Activated CD8-positive, alpha-beta memory T cell treated with anti-CD3 and anti-CD28 coated beads for 4 hours (primary cell): ENCODE results near the gene ENPP1.

Experiments
- DNase-seq, 2 donors: peaks; one replicate each; pipeline ENCODE4 v3.0.0-alpha.2; 2020; ENCODE audit warnings: low read depth in 2 of 2

Gene ENPP1

GRCh38 chr6:131807644-131808459, at the start of gene ENPP1:
Gene ENPP1, plus strand, starts transcription at chr6:131808020. Its CDS starts 16 bp downstream, at chr6:131808036.
- peak; percentile 7 to 8 for DNase-seq

- DNase-seq = no peak
Observed at GRCh38 chr6:131758920-131759319, 48.9 kb upstream of the ENPP1 start.

GRCh38 chr6:131761060-131761761, 46.6 kb upstream of the ENPP1 start:
- DNase-seq = no peak

DNA sequence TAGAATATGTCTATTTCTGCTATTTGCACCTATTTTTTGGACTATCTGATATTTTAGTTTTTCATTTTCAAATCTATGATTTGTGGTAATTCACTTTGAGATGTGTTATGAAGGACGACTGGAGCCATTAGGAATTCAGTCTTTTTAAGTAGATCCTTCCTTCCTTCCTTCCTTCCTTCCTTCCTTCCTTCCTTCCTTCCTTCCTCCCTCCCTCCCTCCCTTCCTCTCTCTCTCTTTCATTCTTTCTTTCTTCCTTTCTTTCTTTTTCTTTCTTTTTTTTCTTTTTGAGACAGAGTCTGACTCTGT, 46.1 kb upstream of the ENPP1 start:
- DNase-seq = no peak

DNA sequence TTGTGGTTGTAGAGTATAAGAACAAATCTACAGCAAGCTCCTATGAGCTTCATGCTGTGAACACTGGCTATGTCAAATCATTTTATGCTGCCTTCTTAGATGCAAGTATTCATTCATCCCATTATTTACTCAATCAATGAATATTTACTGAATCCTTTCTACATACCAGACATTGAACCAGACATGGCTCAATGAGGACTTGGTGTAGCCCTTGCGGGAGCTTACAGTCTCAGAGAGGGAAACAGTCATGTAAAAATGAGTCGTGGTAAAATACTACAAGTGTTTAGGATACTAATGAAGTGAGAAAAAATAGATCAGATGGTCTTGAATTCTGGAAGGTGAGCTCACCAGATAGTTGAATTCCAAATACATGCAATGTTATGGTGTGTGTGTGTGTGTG, 44.8 kb upstream of the ENPP1 start:
- no peak for DNase-seq

GRCh38 chr6:131763749-131764148, 44.1 kb upstream of the ENPP1 start:
- DNase-seq = no peak

DNA sequence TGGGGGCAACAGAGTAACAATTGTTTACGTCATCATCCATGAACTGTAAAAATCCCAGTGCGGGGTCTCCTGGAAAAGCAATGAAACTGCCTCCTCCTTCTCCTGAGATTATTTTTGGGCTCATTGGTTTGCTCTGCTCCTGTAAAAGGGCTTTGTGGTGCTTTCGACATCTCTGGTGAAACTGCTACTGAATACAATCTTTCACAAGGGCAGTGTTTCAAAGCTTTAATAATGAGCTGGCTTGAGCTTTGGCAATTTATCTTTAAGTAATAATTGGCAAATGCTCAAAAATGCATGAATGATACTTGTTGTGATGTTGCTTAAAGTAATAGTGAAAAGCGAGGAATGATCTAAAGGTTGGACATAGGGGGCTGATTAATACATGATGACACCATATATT, 43.5 kb upstream of the ENPP1 start:
- DNase-seq = no peak

DNA sequence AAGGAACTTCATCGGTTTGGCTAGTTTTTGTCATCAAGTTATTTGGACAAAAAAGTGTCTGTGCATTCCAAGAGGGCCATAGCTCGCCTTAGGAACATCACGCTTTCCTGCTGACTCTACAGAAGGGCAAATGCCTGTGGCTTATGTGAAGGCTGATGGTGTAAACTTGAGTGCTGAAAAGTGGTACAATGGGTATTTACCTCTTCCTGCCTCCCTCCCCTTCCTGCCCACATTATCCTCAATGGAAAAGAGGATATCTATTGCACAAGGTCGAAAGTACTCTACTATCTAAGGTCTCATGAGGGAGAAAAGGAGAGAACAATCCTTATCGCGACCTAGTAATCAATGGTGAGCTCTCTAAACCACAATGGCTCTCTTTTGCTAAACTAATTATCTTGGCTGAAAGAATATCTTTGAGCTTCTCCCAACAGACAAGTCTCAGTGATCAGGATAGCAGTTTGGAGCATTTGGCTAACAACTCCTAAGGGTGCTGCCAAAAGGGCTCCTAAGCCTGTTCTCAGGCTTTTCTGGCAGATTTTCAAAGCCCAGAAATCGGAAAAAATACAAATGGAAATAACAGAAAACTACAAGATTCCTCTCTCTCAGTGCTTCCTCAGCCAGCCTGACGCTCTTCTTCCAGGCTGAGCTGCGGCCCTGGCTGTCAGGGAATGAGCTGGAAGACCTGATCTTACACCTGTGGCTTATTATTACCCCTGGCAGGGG, 42.6 kb upstream of the ENPP1 start:
- no peak for DNase-seq

- no peak for DNase-seq
Observed at GRCh38 chr6:131765804-131766135, 42.0 kb upstream of the ENPP1 start.

GRCh38 chr6:131766631-131767030, 41.2 kb upstream of the ENPP1 start:
- no peak for DNase-seq

- DNase-seq = no peak
Observed at GRCh38 chr6:131768964-131769363, 38.9 kb upstream of the ENPP1 start.

- no peak for DNase-seq
Observed at GRCh38 chr6:131769385-131770141, 38.3 kb upstream of the ENPP1 start.

GRCh38 chr6:131770776-131771175, 37.0 kb upstream of the ENPP1 start:
- no peak for DNase-seq

GRCh38 chr6:131773284-131773950, 34.4 kb upstream of the ENPP1 start:
- no peak for DNase-seq

DNA sequence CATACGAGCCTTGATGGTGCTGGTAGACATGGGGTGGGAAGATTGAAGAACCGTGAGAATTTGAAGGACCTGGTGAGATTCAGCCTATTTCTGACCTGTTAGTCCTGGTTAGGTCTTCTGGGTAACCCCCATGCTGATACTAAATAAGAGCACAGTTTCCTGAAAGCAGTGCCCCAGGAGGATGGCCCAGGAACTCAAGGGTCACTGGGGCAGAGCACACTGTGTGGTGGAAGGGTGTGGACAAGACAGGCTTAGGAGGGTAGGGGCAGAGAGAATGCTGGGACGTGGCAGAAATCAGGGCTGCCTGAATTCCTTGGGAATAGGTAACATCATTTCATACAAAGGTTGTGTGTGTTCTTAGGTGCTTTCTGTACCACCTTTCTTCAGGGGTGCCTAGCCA, 31.9 kb upstream of the ENPP1 start:
- no peak for DNase-seq

DNA sequence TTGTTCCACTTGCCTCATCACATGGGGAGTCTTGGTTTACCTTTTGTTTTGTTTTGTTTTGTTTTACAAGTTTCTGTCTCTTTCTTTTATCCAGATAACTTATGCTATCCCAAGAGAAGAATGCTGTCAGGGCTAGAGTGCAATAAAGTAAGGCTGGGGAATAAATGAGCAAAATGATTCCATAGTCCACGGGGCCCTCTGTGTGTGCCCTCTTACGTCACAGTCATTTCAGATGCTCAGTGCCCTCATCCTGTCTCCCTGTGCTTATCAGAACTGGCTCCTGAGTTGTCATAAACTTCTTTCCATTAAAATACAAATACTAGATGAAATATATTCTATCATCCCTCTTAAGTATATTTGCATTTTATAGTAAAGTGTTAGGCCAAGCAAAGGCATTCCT, 30.8 kb upstream of the ENPP1 start:
- DNase-seq = no peak

DNA sequence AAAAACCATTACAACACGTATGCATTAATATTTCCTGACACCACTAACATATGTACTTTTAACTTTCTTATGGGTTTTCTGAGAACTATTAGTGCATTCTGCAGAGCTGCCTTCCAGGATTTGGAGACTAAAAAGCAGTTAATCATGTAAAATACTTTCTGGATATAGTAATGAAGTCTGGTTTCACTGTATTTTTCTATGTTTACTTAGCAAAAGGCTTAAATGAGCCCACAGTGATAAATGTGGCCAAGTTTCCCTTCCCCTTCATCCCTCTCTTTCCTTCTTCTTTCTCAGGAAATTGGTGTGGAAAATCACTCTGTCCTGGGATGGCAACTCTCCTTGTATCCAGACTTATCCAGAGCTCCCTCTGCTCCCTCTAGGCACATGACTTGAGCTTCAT, 29.7 kb upstream of the ENPP1 start:
- no peak for DNase-seq

DNA sequence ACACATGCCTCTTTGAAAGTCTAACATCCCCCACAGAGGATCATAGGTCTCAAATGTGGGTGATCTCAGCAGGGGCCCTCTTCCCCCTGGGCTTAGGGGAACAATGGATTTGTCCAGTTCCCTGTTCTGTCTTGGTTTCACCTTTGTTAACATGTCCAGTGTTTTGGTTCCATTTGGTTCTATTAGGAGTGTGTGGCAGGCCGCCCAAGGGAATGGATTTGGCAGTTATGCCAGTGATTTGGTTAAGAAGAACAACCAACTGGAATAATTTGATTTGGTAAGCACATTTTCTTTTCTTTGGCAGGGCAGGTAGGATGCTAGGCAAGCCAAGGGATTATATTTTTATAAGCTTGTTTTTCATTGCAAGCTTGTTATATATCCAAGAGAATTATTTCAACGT, 28.5 kb upstream of the ENPP1 start:
- DNase-seq = no peak

GRCh38 chr6:131780600-131780999, 27.2 kb upstream of the ENPP1 start:
- no peak for DNase-seq

DNA sequence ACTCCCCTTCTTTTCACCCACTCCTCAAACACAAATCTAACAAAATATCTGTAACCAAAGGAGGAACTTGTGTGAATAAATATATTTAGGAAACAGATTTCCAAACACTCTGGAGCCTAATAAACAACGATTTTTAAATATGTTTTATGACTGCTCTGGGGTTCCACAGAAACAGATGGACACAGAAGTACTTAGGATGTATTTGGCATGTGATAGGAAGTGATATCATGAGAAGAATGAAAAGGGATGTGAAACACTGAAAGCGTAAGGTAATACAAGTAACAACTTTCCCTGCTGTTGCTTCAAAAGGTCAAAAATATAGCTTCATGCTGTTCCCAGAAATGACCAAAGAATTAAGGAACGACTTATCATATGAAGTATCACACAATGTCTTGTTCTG, 26.1 kb upstream of the ENPP1 start:
- no peak for DNase-seq

DNA sequence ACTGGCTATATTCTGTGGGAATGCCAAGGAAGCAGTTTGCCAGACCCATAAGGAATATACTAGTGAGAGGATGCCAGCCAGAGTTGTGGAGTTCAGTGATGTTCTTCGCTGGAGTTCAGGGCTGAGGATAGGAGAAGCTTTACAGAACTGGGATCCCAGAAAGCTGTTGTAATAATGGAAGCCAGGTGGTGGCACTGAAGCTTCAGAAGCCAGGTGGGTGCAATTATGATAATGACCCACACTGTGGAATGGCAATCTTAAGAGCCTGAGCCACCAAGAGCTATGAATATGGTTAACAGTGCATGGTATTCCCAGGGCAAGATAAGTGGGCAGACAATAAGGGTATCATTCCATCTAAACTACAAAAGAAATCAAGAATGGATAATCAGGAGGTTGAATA, 25.1 kb upstream of the ENPP1 start:
- DNase-seq = no peak

- DNase-seq = no peak
Observed at GRCh38 chr6:131784561-131784960, 23.3 kb upstream of the ENPP1 start.
